Mesendoderm (in vitro differentiated cells): ENCODE measurements around the gene CERS6.

Experiments used
- DNase-seq: peaks from one replicate; pipeline ENCODE4 v3.0.0; 2013
- H2AK5ac ChIP-seq: 2 replicates; pipeline ENCODE4 v1.6.1; 2013; ENCODE audit warnings: low read length, inconsistent platforms
- H2BK120ac ChIP-seq: 2 replicates; pipeline ENCODE4 v1.6.1; 2013; ENCODE audit warnings: low read depth, mild to moderate bottlenecking, low read length, moderate library complexity, mixed read lengths
- H2BK15ac ChIP-seq: replicated peaks from 2 replicates; pipeline ENCODE4 v1.6.1; 2013; ENCODE audit warnings: low read depth, mild to moderate bottlenecking, moderate library complexity
- H2BK5ac ChIP-seq: 2 replicates; pipeline ENCODE4 v1.6.1; 2013; ENCODE audit warnings: low read length, inconsistent platforms
- H3K18ac ChIP-seq: 2 replicates; pipeline ENCODE4 v1.6.1; 2013; ENCODE audit warnings: mild to moderate bottlenecking, low read length, mixed read lengths
- H3K23ac ChIP-seq: one replicate; pipeline ENCODE4 v1.6.1; 2013; ENCODE audit warnings: low read length
- H3K27ac ChIP-seq: 2 replicates; pipeline ENCODE4 v1.5.1; 2013; ENCODE audit warnings: low read depth, mild to moderate bottlenecking, inconsistent platforms, low read length, moderate library complexity
- H3K27me3 ChIP-seq: 2 replicates; pipeline ENCODE4 v1.6.1; 2013; ENCODE audit warnings: low read length, control low read depth, mild to moderate bottlenecking, inconsistent platforms; ENCODE audit not compliant: insufficient read depth, poor library complexity
- H3K36me3 ChIP-seq: 2 replicates; pipeline ENCODE4 v1.6.1; 2013; ENCODE audit warnings: low read length, inconsistent platforms; ENCODE audit not compliant: control insufficient read depth, insufficient read depth
- H3K4ac ChIP-seq: one replicate; pipeline ENCODE4 v1.6.1; 2013; ENCODE audit warnings: low read depth, mild to moderate bottlenecking, low read length, moderate library complexity
- H3K4me1 ChIP-seq: 2 replicates; pipeline ENCODE4 v1.6.1; 2013; ENCODE audit warnings: low read depth, low read length, inconsistent platforms; ENCODE audit not compliant: control insufficient read depth
- H3K4me2 ChIP-seq: 2 replicates; pipeline ENCODE4 v1.6.1; 2013; ENCODE audit warnings: low read length
- H3K4me3 ChIP-seq: 2 replicates; pipeline ENCODE4 v1.5.1; 2013; ENCODE audit warnings: mild to moderate bottlenecking, low read length
- H3K56ac ChIP-seq: one replicate; pipeline ENCODE4 v1.6.1; 2013; ENCODE audit warnings: low read length
- H3K79me1 ChIP-seq: 2 replicates; pipeline ENCODE4 v1.6.1; 2013; ENCODE audit warnings: low read length, inconsistent platforms
- H3K79me2 ChIP-seq: 2 replicates; pipeline ENCODE4 v1.6.1; 2013; ENCODE audit warnings: mild to moderate bottlenecking, low read length; ENCODE audit not compliant: control insufficient read depth, insufficient read depth
- H3K9ac ChIP-seq: 2 replicates; pipeline ENCODE4 v1.6.1; 2013; ENCODE audit warnings: low read length, inconsistent platforms
- H4K5ac ChIP-seq: one replicate; pipeline ENCODE4 v1.6.1; 2013; ENCODE audit warnings: low read length
- H4K8ac ChIP-seq: one replicate; pipeline ENCODE4 v1.6.1; 2013; ENCODE audit warnings: low read depth, mild to moderate bottlenecking, control low read depth, low read length, moderate library complexity
- WGBS: extraction: QIAGEN DNeasy Blood & Tissue Kit; methylation state at CpG from one replicate; pipeline ENCODE4 v1.1.7; 2013; ENCODE audit warnings: low lambda C conversion rate, missing lambda C conversion rate; ENCODE audit not compliant: insufficient coverage; ENCODE audit errors: extremely low coverage; 5-methylcytosine and 5-hydroxymethylcytosine counted together

Gene CERS6

GRCh38 chr2:168599738-168600137, 143.7 kb downstream of the CERS6 start:
- no peak overlapping the region for H3K18ac ChIP-seq
- H2AK5ac ChIP-seq = no peak overlapping the region
- WGBS = no CpG with 5 or more reads among the region's 1 CpG
- H2BK120ac ChIP-seq = no peak overlapping the region
- H3K4me3 ChIP-seq = no peak overlapping the region
- no peaks in the 10 kb centered on the region for H3K79me2 ChIP-seq
- no peak overlapping the region for H2BK15ac ChIP-seq
- no peak overlapping the region for H2BK5ac ChIP-seq
- H3K23ac ChIP-seq = no peak overlapping the region
- H3K9ac ChIP-seq = no peak overlapping the region
- H3K4me2 ChIP-seq = no peak overlapping the region
- no peak overlapping the region for H3K4ac ChIP-seq
- H3K27me3 ChIP-seq = no peaks in the 10 kb centered on the region
- H3K56ac ChIP-seq = no peak overlapping the region
- H3K4me1 ChIP-seq = no peaks in the 10 kb centered on the region
- no peak overlapping the region for H4K5ac ChIP-seq
- no peak for DNase-seq
- H3K79me1 ChIP-seq = peaks cover 2% of the 10 kb centered on the region
- no peaks in the 10 kb centered on the region for H3K36me3 ChIP-seq
- no peak overlapping the region for H4K8ac ChIP-seq
- no peak overlapping the region for H3K27ac ChIP-seq

DNA sequence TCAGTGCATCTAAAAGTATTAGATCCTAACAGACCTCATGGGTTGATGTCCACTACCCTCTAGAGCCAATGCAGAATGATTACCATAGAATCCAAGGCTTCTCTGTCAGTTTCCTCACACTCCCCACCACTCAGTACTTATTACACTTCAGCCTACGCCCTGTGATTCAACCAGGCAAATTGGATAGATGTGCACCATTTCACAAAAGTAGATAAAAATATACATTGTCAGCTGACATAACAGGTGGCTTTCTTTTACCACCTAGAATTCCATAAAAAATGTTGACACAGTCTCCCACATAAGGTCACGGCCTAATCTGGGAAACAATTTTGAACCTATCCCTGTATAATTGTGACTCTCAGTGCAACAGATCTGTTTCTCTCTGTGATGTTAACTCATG, 144.9 kb downstream of the CERS6 start:
- Histone ChIP-seq H3K36me3 (no peaks in the 10 kb centered on the region), H3K27ac (no peak overlapping the region), H2BK15ac (no peak overlapping the region), H2BK120ac (no peak overlapping the region), H3K9ac (no peak overlapping the region), H3K56ac (no peak overlapping the region), H4K5ac (no peak overlapping the region), H3K23ac (no peak overlapping the region), H2BK5ac (no peak overlapping the region), H3K27me3 (no peaks in the 10 kb centered on the region), H3K4me1 (no peaks in the 10 kb centered on the region), H3K79me1 (peaks cover 2% of the 10 kb centered on the region), H3K4ac (no peak overlapping the region), H3K18ac (no peak overlapping the region), H2AK5ac (no peak overlapping the region), H4K8ac (no peak overlapping the region), H3K4me2 (no peak overlapping the region), H3K4me3 (no peak overlapping the region), H3K79me2 (no peaks in the 10 kb centered on the region)
- no peak for DNase-seq
- no CpG with 5 or more reads among the region's 2 CpGs for WGBS

DNA sequence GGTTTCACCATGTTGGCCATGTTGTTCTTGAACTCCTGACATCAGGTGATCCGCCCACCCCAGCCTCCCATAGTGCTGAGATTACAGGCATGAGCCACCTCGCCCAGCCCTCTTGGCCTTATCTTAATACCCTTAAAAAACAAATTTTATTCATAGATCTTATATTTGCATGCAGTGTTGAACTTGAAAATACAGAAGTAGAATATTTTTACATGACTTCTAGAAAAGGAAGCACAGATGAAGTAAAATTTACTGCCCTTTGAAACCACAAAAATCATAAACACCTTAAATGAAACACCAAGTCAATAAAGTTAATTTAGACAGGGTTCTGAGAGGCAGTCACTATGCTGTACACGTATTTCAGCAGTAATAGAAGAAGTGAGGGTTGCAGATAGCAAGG, 145.7 kb downstream of the CERS6 start:
- no peak overlapping the region for H3K56ac ChIP-seq
- no peak overlapping the region for H2AK5ac ChIP-seq
- no peak overlapping the region for H4K8ac ChIP-seq
- H4K5ac ChIP-seq = no peak overlapping the region
- H3K9ac ChIP-seq = no peak overlapping the region
- no peak overlapping the region for H3K23ac ChIP-seq
- H2BK5ac ChIP-seq = no peak overlapping the region
- H3K79me1 ChIP-seq = peaks cover 2% of the 10 kb centered on the region
- H3K36me3 ChIP-seq = no peaks in the 10 kb centered on the region
- no peak for DNase-seq
- H2BK120ac ChIP-seq = no peak overlapping the region
- no peak overlapping the region for H3K18ac ChIP-seq
- H3K27me3 ChIP-seq = no peaks in the 10 kb centered on the region
- H2BK15ac ChIP-seq = no peak overlapping the region
- no peak overlapping the region for H3K4me3 ChIP-seq
- no peak overlapping the region for H3K4ac ChIP-seq
- H3K4me2 ChIP-seq = no peak overlapping the region
- H3K79me2 ChIP-seq = no peaks in the 10 kb centered on the region
- no peaks in the 10 kb centered on the region for H3K4me1 ChIP-seq
- no CpG with 5 or more reads among the region's 3 CpGs for WGBS
- H3K27ac ChIP-seq = no peak overlapping the region

DNA sequence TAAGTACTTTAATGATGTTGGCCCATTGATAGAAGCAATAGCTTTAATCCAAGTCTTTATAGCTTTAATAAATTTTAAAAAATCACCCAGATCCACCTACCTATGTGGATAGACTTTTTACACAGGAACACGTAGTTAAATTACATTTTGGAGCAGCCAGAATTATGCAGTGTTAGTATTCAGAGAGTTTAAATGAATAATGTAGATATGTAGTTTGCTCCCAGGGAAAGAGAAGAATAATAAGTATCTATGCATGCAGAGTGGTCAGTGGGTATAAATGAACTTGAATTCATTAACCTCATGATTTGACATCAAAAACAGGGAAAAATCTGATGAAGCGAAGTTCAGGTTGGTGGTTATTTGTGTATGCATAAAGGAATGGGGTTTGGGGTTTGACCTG, 146.3 kb downstream of the CERS6 start:
- Histone ChIP-seq H4K5ac (no peak overlapping the region), H3K27ac (no peak overlapping the region), H2AK5ac (no peak overlapping the region), H3K4me3 (no peak overlapping the region), H2BK5ac (no peak overlapping the region), H3K4ac (no peak overlapping the region), H3K23ac (no peak overlapping the region), H3K79me1 (peaks cover 2% of the 10 kb centered on the region), H3K79me2 (no peaks in the 10 kb centered on the region), H4K8ac (no peak overlapping the region), H3K4me2 (no peak overlapping the region), H3K36me3 (no peaks in the 10 kb centered on the region), H2BK15ac (no peak overlapping the region), H3K27me3 (no peaks in the 10 kb centered on the region), H3K4me1 (no peaks in the 10 kb centered on the region), H3K18ac (no peak overlapping the region), H3K56ac (no peak overlapping the region), H2BK120ac (no peak overlapping the region), H3K9ac (no peak overlapping the region)
- DNase-seq = no peak
- WGBS = no CpG with 5 or more reads among the region's 2 CpGs

GRCh38 chr2:168602846-168603401, 146.9 kb downstream of the CERS6 start:
- Histone ChIP-seq H3K9ac (no peak overlapping the region), H3K4me1 (no peaks in the 10 kb centered on the region), H3K36me3 (no peaks in the 10 kb centered on the region), H4K5ac (no peak overlapping the region), H3K56ac (no peak overlapping the region), H3K27me3 (no peaks in the 10 kb centered on the region), H3K27ac (no peak overlapping the region), H3K23ac (no peak overlapping the region), H3K79me1 (peaks cover 2% of the 10 kb centered on the region), H3K4ac (no peak overlapping the region), H2BK5ac (no peak overlapping the region), H3K79me2 (no peaks in the 10 kb centered on the region), H4K8ac (no peak overlapping the region), H2BK120ac (no peak overlapping the region), H3K4me3 (no peak overlapping the region), H3K18ac (no peak overlapping the region), H2AK5ac (no peak overlapping the region), H3K4me2 (no peak overlapping the region), H2BK15ac (no peak overlapping the region)
- no peak for DNase-seq

- H3K79me2 ChIP-seq = no peaks in the 10 kb centered on the region
- no CpG with 5 or more reads among the region's 4 CpGs for WGBS
- no peaks in the 10 kb centered on the region for H3K36me3 ChIP-seq
- DNase-seq = no peak
- H3K9ac ChIP-seq = no peak overlapping the region
- no peak overlapping the region for H2AK5ac ChIP-seq
- peaks cover 2% of the 10 kb centered on the region for H3K79me1 ChIP-seq
- H3K4me3 ChIP-seq = no peak overlapping the region
- no peak overlapping the region for H2BK120ac ChIP-seq
- no peaks in the 10 kb centered on the region for H3K4me1 ChIP-seq
- H3K56ac ChIP-seq = no peak overlapping the region
- no peak overlapping the region for H3K4ac ChIP-seq
- no peak overlapping the region for H2BK15ac ChIP-seq
- H3K23ac ChIP-seq = no peak overlapping the region
- H3K18ac ChIP-seq = no peak overlapping the region
- H4K8ac ChIP-seq = no peak overlapping the region
- H4K5ac ChIP-seq = no peak overlapping the region
- no peak overlapping the region for H3K27ac ChIP-seq
- H3K4me2 ChIP-seq = no peak overlapping the region
- H2BK5ac ChIP-seq = no peak overlapping the region
- H3K27me3 ChIP-seq = no peaks in the 10 kb centered on the region
Observed at GRCh38 chr2:168603439-168603961, 147.4 kb downstream of the CERS6 start.
